ENCODE results near the gene ZRANB1. TPM values are rescaled to one million over a fixed set of nuclear protein-coding genes. Genes with fewer than 3 reads are reported as not detected.

ZRANB1 gene
- total and polyA plus RNA-seq, 2 experiments from 2014 or later, result 4.2 to 26.7 TPM

DNA sequence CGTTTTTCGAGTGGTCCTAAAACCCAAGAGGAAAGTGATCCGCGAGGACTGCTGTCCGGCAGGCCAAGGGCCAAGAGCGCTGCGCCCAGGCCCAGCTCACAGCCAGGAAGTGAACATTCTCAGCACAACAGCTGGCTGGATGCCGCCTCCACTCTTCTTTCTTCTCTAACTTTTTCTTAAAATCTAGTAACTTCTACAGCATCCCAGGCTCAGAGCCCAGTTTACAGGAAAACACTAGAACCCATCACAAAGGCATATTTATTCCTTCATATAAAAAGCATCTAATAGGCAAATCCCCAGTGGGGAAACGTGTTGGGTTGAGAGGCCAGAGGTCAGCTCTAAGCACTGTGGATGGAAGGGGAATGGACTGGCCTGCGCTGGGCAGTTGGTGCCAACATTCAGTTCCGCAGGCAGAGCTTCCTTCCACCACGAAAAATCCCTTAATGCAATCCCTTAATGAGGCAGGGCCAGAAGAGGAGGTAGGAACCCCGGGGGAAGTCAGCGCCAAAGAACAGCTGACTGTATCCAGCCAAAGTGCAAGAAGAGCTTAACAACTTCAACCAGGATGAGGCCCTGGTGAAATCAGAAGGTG is 74.8 kb downstream of the ZRANB1 start:
- H3K27ac ChIP-seq (ENCODE audit: low read depth), result peak overlapping the region; percentile 45; the same call in 1 of the 2 replicates
- DNase-seq (ENCODE audit: low spot score) (no peak), ATAC-seq (no peak)
- Mint-ChIP-seq H3K9me3 (peaks cover 21% of the 10 kb centered on the region), H3K4me3 (no peak overlapping the region; the same call in 2 of the 3 replicates), H3K4me1 (peaks cover 63% of the 10 kb centered on the region), H3K27me3 (ENCODE audit: insufficient read depth, low read depth, poor library complexity) (peaks cover 36% of the 10 kb centered on the region), H3K27ac (0 out of 2 replicates have a peak overlapping the region, but pooled peaks have one; percentile 34), H3K36me3 (ENCODE audit: low read depth) (peaks cover 80% of the 10 kb centered on the region)
- no peak for TF ChIP-seq NANOG (IDR thresholded peaks at IDR 0.05; ENCODE audit: borderline replicate concordance)
- no peak for TF ChIP-seq EZH2 (IDR thresholded peaks at IDR 0.05; ENCODE audit: low read depth, unreplicated experiment)
- no peak for TF ChIP-seq STAT1 (IDR thresholded peaks at IDR 0.05; ENCODE audit: unreplicated experiment)
- TF ChIP-seq, protein P1, sequence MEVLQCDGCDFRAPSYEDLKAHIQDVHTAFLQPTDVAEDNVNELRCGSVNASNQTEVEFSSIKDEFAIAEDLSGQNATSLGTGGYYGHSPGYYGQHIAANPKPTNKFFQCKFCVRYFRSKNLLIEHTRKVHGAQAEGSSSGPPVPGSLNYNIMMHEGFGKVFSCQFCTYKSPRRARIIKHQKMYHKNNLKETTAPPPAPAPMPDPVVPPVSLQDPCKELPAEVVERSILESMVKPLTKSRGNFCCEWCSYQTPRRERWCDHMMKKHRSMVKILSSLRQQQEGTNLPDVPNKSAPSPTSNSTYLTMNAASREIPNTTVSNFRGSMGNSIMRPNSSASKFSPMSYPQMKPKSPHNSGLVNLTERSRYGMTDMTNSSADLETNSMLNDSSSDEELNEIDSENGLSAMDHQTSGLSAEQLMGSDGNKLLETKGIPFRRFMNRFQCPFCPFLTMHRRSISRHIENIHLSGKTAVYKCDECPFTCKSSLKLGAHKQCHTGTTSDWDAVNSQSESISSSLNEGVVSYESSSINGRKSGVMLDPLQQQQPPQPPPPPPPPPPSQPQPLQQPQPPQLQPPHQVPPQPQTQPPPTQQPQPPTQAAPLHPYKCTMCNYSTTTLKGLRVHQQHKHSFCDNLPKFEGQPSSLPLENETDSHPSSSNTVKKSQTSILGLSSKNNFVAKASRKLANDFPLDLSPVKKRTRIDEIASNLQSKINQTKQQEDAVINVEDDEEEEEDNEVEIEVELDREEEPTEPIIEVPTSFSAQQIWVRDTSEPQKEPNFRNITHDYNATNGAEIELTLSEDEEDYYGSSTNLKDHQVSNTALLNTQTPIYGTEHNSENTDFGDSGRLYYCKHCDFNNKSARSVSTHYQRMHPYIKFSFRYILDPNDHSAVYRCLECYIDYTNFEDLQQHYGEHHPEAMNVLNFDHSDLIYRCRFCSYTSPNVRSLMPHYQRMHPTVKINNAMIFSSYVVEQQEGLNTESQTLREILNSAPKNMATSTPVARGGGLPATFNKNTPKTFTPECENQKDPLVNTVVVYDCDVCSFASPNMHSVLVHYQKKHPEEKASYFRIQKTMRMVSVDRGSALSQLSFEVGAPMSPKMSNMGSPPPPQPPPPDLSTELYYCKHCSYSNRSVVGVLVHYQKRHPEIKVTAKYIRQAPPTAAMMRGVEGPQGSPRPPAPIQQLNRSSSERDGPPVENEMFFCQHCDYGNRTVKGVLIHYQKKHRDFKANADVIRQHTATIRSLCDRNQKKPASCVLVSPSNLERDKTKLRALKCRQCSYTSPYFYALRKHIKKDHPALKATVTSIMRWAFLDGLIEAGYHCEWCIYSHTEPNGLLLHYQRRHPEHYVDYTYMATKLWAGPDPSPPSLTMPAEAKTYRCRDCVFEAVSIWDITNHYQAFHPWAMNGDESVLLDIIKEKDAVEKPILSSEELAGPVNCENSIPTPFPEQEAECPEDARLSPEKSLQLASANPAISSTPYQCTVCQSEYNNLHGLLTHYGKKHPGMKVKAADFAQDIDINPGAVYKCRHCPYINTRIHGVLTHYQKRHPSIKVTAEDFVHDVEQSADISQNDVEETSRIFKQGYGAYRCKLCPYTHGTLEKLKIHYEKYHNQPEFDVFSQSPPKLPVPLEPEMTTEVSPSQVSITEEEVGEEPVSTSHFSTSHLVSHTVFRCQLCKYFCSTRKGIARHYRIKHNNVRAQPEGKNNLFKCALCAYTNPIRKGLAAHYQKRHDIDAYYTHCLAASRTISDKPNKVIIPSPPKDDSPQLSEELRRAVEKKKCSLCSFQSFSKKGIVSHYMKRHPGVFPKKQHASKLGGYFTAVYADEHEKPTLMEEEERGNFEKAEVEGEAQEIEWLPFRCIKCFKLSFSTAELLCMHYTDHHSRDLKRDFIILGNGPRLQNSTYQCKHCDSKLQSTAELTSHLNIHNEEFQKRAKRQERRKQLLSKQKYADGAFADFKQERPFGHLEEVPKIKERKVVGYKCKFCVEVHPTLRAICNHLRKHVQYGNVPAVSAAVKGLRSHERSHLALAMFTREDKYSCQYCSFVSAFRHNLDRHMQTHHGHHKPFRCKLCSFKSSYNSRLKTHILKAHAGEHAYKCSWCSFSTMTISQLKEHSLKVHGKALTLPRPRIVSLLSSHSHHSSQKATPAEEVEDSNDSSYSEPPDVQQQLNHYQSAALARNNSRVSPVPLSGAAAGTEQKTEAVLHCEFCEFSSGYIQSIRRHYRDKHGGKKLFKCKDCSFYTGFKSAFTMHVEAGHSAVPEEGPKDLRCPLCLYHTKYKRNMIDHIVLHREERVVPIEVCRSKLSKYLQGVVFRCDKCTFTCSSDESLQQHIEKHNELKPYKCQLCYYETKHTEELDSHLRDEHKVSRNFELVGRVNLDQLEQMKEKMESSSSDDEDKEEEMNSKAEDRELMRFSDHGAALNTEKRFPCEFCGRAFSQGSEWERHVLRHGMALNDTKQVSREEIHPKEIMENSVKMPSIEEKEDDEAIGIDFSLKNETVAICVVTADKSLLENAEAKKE (CRISPR knock-in tag; IDR thresholded peaks at IDR 0.05), result no peak
- TF ChIP-seq, protein P2, sequence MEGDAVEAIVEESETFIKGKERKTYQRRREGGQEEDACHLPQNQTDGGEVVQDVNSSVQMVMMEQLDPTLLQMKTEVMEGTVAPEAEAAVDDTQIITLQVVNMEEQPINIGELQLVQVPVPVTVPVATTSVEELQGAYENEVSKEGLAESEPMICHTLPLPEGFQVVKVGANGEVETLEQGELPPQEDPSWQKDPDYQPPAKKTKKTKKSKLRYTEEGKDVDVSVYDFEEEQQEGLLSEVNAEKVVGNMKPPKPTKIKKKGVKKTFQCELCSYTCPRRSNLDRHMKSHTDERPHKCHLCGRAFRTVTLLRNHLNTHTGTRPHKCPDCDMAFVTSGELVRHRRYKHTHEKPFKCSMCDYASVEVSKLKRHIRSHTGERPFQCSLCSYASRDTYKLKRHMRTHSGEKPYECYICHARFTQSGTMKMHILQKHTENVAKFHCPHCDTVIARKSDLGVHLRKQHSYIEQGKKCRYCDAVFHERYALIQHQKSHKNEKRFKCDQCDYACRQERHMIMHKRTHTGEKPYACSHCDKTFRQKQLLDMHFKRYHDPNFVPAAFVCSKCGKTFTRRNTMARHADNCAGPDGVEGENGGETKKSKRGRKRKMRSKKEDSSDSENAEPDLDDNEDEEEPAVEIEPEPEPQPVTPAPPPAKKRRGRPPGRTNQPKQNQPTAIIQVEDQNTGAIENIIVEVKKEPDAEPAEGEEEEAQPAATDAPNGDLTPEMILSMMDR (conservative IDR thresholded peaks at IDR 0.05; ENCODE audit: low read depth in 2 of 2), result no peak
- TF ChIP-seq, protein P3, sequence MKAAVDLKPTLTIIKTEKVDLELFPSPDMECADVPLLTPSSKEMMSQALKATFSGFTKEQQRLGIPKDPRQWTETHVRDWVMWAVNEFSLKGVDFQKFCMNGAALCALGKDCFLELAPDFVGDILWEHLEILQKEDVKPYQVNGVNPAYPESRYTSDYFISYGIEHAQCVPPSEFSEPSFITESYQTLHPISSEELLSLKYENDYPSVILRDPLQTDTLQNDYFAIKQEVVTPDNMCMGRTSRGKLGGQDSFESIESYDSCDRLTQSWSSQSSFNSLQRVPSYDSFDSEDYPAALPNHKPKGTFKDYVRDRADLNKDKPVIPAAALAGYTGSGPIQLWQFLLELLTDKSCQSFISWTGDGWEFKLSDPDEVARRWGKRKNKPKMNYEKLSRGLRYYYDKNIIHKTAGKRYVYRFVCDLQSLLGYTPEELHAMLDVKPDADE (IDR thresholded peaks at IDR 0.05), result no peak
- TF ChIP-seq JUNB (IDR thresholded peaks at IDR 0.05; ENCODE audit: unreplicated experiment), result no peak
- no peak for TF ChIP-seq POLR2AphosphoS5 (IDR thresholded peaks at IDR 0.05; ENCODE audit: low read depth)
- H3K27me3 ChIP-seq (ENCODE audit: insufficient read depth), result no peaks in the 10 kb centered on the region
- H4K20me1 ChIP-seq (replicated peaks; ENCODE audit: insufficient read depth), result peaks cover 72% of the 10 kb centered on the region
- no peaks in the 10 kb centered on the region; the same call in 1 of the 2 replicates for H3F3A ChIP-seq (replicated peaks; ENCODE audit: low read depth)
- H3K4me1 ChIP-seq (ENCODE audit: insufficient read depth), result peaks cover 14% of the 10 kb centered on the region; the same call in 1 of the 2 replicates
- H3K9me2 ChIP-seq (ENCODE audit: insufficient read depth), result no peaks in the 10 kb centered on the region
- peaks cover 100% of the 10 kb centered on the region for H3K79me2 ChIP-seq (replicated peaks; ENCODE audit: insufficient read depth)
- H3K4me3 ChIP-seq, result no peak overlapping the region
- H2AFZ ChIP-seq, result no peak overlapping the region
- H3K4me2 ChIP-seq, result no peak overlapping the region
- H3K36me3 ChIP-seq (ENCODE audit: insufficient read depth), result no peaks in the 10 kb centered on the region; the same call in 1 of the 2 replicates
